Kidney epithelial cell (primary cell): ENCODE data around the gene LYPD4. TPM values are rescaled to one million over a fixed set of nuclear protein-coding genes. Genes with fewer than 3 reads are reported as not detected.

Experiments used
- DNase-seq: peaks from one replicate; pipeline ENCODE4 v3.0.0-alpha.2; 2010; ENCODE audit warnings: low read depth
- H3K27me3 ChIP-seq: 2 replicates; pipeline ENCODE4 v1.6.0; 2011; ENCODE audit warnings: low read length; ENCODE audit not compliant: control insufficient read depth, insufficient read depth
- H3K36me3 ChIP-seq: 2 replicates; pipeline ENCODE4 v1.5.1; 2011; ENCODE audit warnings: low read length; ENCODE audit not compliant: control insufficient read depth, insufficient read depth
- H3K4me3 ChIP-seq: 2 replicates; pipeline ENCODE4 v1.5.1; 2011; ENCODE audit warnings: low read depth, mild to moderate bottlenecking, control low read depth, low read length
- total RNA-seq: library from RNA; depleted of rRNA; stranded (reverse); fragments of >200 nt; gene quantifications from 2 replicates; pipeline ENCODE4 v1.2.3, GENCODE V29; 2015
- TF ChIP-seq, protein P1 (sequence below): IDR thresholded peaks from 2 replicates; pipeline ENCODE4 v1.5.1; 2011; ENCODE audit warnings: mild to moderate bottlenecking, moderate library complexity, low read length, control low read depth, inconsistent platforms; ENCODE audit not compliant: insufficient read depth, poor library complexity, severe bottlenecking

The LYPD4 gene
- total RNA-seq, 1 donor from 2014 or later: not detected

DNA sequence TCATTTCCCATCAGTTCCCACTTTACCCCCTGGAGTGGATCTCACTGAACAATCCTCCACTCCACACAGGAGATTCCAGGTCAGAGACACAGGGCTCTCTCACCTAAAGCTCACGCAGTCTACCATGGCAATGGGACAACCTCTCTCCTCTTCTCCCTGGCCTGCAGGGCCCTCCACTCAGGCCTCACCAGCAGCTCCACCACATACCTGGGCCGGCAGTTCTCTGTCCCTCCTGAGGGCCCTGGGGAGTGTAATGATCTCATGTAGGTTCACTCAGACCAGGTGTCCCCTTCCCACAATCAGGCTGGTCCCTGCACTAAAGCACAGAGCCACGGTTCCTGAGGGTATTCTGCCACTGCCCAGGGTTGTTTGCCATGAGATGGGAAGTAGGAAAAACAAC is 32.5 kb downstream of the LYPD4 start:
- H3K27me3 ChIP-seq: no peaks in the 10 kb centered on the region
- H3K4me3 ChIP-seq: no peak overlapping the region
- H3K36me3 ChIP-seq: no peaks in the 10 kb centered on the region
- no peak for DNase-seq
- TF ChIP-seq, protein P1, sequence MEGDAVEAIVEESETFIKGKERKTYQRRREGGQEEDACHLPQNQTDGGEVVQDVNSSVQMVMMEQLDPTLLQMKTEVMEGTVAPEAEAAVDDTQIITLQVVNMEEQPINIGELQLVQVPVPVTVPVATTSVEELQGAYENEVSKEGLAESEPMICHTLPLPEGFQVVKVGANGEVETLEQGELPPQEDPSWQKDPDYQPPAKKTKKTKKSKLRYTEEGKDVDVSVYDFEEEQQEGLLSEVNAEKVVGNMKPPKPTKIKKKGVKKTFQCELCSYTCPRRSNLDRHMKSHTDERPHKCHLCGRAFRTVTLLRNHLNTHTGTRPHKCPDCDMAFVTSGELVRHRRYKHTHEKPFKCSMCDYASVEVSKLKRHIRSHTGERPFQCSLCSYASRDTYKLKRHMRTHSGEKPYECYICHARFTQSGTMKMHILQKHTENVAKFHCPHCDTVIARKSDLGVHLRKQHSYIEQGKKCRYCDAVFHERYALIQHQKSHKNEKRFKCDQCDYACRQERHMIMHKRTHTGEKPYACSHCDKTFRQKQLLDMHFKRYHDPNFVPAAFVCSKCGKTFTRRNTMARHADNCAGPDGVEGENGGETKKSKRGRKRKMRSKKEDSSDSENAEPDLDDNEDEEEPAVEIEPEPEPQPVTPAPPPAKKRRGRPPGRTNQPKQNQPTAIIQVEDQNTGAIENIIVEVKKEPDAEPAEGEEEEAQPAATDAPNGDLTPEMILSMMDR: no peak

DNA sequence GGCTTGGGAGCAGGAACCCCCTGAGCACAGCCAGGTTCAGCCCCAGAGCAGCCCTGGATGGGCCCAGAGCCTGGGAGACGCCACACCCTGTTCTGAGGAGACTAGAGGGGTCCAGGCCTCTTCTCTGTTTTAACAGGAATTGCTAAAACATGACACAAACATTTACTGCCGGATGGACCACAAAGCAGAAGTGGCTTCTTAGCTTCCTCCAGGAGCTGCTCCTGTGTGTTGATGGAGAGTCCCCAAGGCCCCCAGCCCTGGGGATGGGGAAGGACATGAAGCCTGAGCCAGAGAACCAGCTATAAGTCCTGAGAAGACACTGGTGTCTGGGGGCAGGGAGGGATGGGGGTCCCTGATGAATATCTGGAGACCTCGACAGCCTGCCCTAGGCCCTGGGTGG is 33.4 kb downstream of the LYPD4 start:
- DNase-seq: no peak
- TF ChIP-seq, protein P1: no peak
- no peaks in the 10 kb centered on the region for H3K36me3 ChIP-seq
- no peak overlapping the region for H3K4me3 ChIP-seq
- H3K27me3 ChIP-seq: no peaks in the 10 kb centered on the region

DNA sequence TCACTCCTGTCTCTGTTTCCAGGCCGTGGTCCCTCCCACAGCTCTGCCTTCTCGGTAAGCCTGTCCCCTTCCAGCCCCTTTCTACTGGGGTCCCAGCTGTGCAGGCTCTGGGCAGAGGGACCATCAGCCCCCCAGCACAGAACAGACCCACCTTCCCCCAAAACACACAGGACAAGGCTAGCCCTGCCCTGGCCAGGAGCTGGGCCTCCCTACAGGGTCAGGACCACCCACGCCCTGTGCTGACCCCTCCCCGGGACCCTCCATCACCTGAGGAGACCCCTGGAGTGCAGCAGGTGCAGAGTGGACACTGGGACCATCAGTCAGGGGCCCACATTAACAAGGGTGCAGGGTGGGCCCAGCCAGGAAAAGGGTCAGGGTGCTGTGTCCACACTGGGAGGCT is 34.2 kb downstream of the LYPD4 start:
- no peaks in the 10 kb centered on the region for H3K27me3 ChIP-seq
- H3K36me3 ChIP-seq: no peaks in the 10 kb centered on the region
- TF ChIP-seq, protein P1: no peak
- DNase-seq: no peak
- H3K4me3 ChIP-seq: no peak overlapping the region

DNA sequence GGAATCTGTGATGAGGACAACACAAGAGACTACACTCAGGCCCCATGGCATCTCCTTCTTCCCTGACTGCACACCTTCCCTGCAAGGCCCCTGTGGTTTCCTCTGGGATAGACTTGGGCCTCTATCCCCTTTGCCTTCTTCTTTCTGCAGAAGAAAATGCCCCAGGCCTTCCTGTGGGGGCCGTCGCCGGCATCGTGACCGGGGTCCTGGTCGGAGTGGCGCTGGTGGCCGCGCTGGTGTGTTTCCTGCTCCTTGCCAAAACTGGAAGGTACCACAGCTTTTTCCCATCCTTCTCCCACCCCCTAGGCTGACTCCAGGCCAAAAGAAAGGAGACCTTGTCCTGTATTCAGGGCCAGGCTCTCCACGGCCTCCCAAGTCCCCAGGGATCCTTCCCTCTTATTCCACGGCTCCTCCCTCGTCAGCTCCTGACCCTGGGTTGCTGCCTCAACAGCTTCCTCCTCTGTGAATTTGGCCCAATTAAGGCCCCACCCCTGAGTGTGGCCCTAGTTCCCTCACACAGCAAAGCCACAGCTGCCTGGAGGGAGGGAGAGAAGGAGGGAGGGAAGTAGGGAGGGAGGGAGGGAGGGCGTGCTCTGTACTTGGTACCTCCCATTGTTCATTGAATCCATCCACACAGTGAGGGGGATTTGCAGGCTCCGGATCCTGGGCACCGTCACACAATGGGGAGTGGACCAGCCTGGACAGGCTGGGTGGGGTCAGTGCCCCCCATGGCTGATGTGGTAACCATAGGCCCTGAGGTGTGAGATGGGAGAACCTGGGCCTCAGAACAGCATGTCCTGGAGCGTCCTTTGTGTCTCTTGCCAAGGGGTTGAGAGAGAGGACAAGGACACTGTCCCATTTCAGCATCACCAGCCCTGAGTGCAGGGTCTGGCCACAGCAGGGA is 35.6 kb downstream of the LYPD4 start:
- no peak for DNase-seq
- H3K27me3 ChIP-seq: no peaks in the 10 kb centered on the region
- no peak overlapping the region for H3K4me3 ChIP-seq
- no peaks in the 10 kb centered on the region for H3K36me3 ChIP-seq
- TF ChIP-seq, protein P1: no peak

DNA sequence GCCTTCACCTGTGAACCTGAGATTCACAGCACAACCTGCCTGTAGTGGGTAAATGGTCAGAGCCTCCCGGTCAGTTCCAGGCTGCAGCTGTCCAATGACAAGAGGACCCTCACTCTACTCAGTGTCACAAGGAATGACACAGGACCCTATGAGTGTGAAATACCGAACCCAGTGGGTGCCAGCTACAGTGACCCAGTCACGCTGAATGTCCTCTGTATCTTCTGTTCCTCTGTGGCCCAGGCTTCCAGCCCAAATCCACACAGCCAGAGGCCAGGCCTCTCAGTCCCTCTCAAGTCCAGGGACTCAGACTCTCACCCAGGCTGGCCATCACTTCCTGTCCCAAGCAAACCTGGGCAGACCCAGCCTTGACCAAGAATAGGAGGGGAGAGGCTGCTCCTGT is 37.3 kb downstream of the LYPD4 start:
- no peaks in the 10 kb centered on the region for H3K27me3 ChIP-seq
- no peaks in the 10 kb centered on the region for H3K36me3 ChIP-seq
- no peak for DNase-seq
- H3K4me3 ChIP-seq: no peak overlapping the region
- TF ChIP-seq, protein P1: no peak

DNA sequence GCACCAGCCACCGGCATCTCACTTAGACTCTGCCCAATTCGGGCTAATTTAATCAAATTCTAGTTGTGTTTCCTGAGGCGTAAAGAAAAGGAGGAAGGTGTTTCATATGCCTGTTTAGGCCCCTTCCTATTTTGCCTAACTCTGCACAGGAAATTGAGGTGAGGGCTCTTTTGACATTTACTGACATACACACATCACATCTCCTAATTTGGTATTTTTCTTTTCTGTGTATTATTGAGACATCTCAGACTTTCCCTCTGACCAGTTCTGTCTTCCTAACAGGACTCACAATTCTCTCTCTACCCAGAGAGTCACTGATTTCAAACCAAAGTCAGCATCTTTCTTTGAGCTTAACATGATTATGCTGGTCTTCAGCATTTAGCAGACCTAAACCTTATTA is 40.1 kb downstream of the LYPD4 start:
- DNase-seq: no peak
- TF ChIP-seq, protein P1: no peak
- H3K4me3 ChIP-seq: no peak overlapping the region
- no peaks in the 10 kb centered on the region for H3K36me3 ChIP-seq
- no peaks in the 10 kb centered on the region for H3K27me3 ChIP-seq
